Measurements from ENCODE around the gene POLL.

DNA sequence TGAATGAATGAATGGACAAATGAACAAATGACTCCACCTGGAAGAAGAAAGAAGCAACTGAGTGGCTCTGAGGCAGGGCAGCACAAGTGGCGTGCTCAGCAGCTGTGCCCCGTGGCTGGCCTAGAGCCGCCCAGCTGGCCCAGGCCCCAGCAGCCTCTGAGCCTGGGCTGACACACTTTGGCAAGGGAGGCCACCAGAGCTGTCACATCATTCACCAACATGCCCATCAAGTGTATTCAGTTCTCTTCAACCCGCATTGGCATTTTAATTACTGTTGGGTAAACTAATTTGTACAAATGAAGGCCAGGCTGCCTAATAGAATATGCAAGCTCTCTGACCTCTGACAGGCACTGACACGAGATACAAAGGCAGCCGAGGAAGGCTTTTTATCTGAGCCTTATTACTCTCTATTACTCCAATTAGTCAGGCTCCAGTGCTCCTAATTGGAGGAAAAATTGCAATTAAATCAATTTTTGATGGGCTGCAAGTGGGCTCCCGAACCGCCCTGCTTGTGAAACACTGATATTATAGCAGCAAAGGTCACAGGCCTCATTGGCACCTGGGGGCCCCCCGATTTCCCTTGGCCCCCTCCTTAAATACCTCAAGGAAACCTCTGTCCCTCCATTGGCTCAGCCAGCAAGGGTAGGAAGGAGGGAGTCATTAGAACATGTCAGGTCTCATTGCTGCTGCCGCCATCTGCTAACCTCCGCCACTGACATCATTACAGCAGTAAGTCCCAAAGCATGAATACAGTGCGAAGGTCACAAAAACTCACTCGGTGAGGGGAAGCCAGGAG, 42.0 kb upstream of the POLL start:
- TF ChIP-seq, protein P1, sequence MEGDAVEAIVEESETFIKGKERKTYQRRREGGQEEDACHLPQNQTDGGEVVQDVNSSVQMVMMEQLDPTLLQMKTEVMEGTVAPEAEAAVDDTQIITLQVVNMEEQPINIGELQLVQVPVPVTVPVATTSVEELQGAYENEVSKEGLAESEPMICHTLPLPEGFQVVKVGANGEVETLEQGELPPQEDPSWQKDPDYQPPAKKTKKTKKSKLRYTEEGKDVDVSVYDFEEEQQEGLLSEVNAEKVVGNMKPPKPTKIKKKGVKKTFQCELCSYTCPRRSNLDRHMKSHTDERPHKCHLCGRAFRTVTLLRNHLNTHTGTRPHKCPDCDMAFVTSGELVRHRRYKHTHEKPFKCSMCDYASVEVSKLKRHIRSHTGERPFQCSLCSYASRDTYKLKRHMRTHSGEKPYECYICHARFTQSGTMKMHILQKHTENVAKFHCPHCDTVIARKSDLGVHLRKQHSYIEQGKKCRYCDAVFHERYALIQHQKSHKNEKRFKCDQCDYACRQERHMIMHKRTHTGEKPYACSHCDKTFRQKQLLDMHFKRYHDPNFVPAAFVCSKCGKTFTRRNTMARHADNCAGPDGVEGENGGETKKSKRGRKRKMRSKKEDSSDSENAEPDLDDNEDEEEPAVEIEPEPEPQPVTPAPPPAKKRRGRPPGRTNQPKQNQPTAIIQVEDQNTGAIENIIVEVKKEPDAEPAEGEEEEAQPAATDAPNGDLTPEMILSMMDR (IDR thresholded peaks at IDR 0.05): no peak
- TF ChIP-seq POLR2A (IDR thresholded peaks at IDR 0.05): no peak
